Panc1 (cell line): Measurements from ENCODE around the gene FAM227B. TPM values are rescaled to one million over a fixed set of nuclear protein-coding genes. Genes with fewer than 3 reads are reported as not detected.

Experiments
- ATAC-seq: fragments of 200-7000 bp; cut with Tn5 transposase; 2 replicates; pipeline ENCODE4 v1.9.1; 2020; ENCODE audit warnings: mild to moderate bottlenecking, moderate library complexity
- BruUV-seq: library from RNA; stranded (reverse); fragments of 400-500 nt; replicated peaks from 2 replicates; lab custom pipeline; 2021; lab: Mats Ljungman, UMichigan
- CTCF ChIA-PET: fragments of 300-600 bp; sonication (Branson Sonifier 250); formaldehyde crosslinking; loops from one replicate; lab custom pipeline; 2022; ENCODE audit warnings: antibody characterized with exemption; lab: Charles Lee
- POLR2A ChIA-PET: fragments of 300-600 bp; sonication (Branson Sonifier 250); formaldehyde crosslinking; loops from one replicate; lab custom pipeline; 2022; ENCODE audit warnings: antibody characterized with exemption; lab: Charles Lee
- DNase-seq: peaks from one replicate; pipeline ENCODE4 v3.0.0-alpha.2; 2010; ENCODE audit warnings: low read depth, low spot score
- H3K27ac ChIP-seq: 2 replicates; pipeline ENCODE4 v1.5.1; 2011; ENCODE audit warnings: mild to moderate bottlenecking, low read length, inconsistent platforms
- H3K27me3 ChIP-seq: fragments of 200-500 bp; sonication (Bioruptor generic); 2 replicates; pipeline ENCODE4 v1.6.0; 2014; ENCODE audit warnings: low read length, inconsistent platforms; ENCODE audit not compliant: control insufficient read depth, insufficient read depth
- H3K36me3 ChIP-seq: fragments of 200-500 bp; sonication (Bioruptor generic); 2 replicates; pipeline ENCODE4 v1.5.1; 2014; ENCODE audit warnings: inconsistent platforms, mild to moderate bottlenecking, low read length, moderate library complexity; ENCODE audit not compliant: control insufficient read depth, insufficient read depth
- H3K4me1 ChIP-seq: 2 replicates; pipeline ENCODE4 v1.5.1; 2011; ENCODE audit warnings: inconsistent platforms, mild to moderate bottlenecking, low read length, moderate library complexity; ENCODE audit not compliant: control insufficient read depth, insufficient read depth
- H3K4me3 ChIP-seq, 2 experiments: 2 replicates each; pipeline ENCODE4 v1.5.1; 2011 to 2012; ENCODE audit warnings: low read depth in 2 of 2, low read length in 2 of 2, mild to moderate bottlenecking in 2 of 2, inconsistent platforms in 1 of 2, moderate library complexity in 1 of 2
- H3K9me3 ChIP-seq: fragments of 200-500 bp; sonication (Bioruptor generic); 2 replicates; pipeline ENCODE4 v1.5.1; 2014; ENCODE audit warnings: low read depth, mild to moderate bottlenecking, inconsistent platforms, low read length, moderate library complexity; ENCODE audit not compliant: control insufficient read depth, insufficient read depth
- CTCF ChIP-seq: fragments of 450-650 bp; IDR thresholded peaks from 2 replicates; pipeline ENCODE4 v1.5.1; 2017; ENCODE audit warnings: mild to moderate bottlenecking
- POLR2AphosphoS5 ChIP-seq: IDR thresholded peaks from 2 replicates; pipeline ENCODE4 v1.6.1; 2012; ENCODE audit warnings: mild to moderate bottlenecking, low read depth, low read length, moderate library complexity
- REST ChIP-seq, 2 experiments: IDR thresholded peaks; 2 replicates each; pipeline ENCODE4 v1.6.1; 2011 to 2012; ENCODE audit warnings: low read depth in 2 of 2, control low read depth in 1 of 2, low read length in 1 of 2, mild to moderate bottlenecking in 1 of 2, moderate library complexity in 1 of 2; ENCODE audit not compliant: insufficient read depth in 1 of 2
- SIN3A ChIP-seq: IDR thresholded peaks from 2 replicates; pipeline ENCODE4 v1.6.1; 2012; ENCODE audit warnings: low read depth, mild to moderate bottlenecking, low read length, moderate library complexity, borderline replicate concordance; ENCODE audit not compliant: insufficient read depth
- TCF7L2 ChIP-seq: IDR thresholded peaks from 2 replicates; pipeline ENCODE4 v1.6.1; 2011; ENCODE audit warnings: mild to moderate bottlenecking, low read depth, low read length, inconsistent platforms
- in situ Hi-C: cut with HindIII; loops from 2 replicates; pipeline ENCODE4 v1.10.0; 2016; ENCODE audit warnings: low sequenced_read_pairs, low pct_unique_long_range_greater_than_20kb
- intact Hi-C: fragments of 100-400 bp; cut with micrococcal nuclease; formaldehyde crosslinking; loops from one replicate; pipeline ENCODE4 v1.10.0; 2022; ENCODE audit not compliant: unreplicated experiment
- total RNA-seq: library from RNA; stranded (reverse); gene quantifications from one replicate; pipeline ENCODE4 v1.2.1, GENCODE V29; 2021; ENCODE audit not compliant: unreplicated experiment

Gene FAM227B
- total RNA-seq, 1 experiment from 2014 or later = 1.2 TPM

- Histone ChIP-seq H3K9me3 (no peaks in the 10 kb centered on the region), H3K4me1 (no peaks in the 10 kb centered on the region), H3K27ac (no peak overlapping the region), H3K4me3 (no peak overlapping the region), H3K36me3 (no peaks in the 10 kb centered on the region), H3K27me3 (no peaks in the 10 kb centered on the region)
- TF ChIP-seq SIN3A (no peak), REST (IDR thresholded peaks at IDR 0.05; ENCODE audit: insufficient read depth in 1 of 2, low read depth in 2 of 2, low read length in 1 of 2) (no peak), POLR2AphosphoS5 (no peak), CTCF (no peak), TCF7L2 (no peak)
- in situ Hi-C loops = no loop called here
- no TSS peak for BruUV-seq
- POLR2A ChIA-PET = no interaction called here
- CTCF ChIA-PET = no interaction called here
- intact Hi-C loops = no loop called here
- ATAC-seq (no peak), DNase-seq (no peak)
These were observed 338.3 kb downstream of the FAM227B start for GRCh38 chr15:49282366-49282765.

DNA sequence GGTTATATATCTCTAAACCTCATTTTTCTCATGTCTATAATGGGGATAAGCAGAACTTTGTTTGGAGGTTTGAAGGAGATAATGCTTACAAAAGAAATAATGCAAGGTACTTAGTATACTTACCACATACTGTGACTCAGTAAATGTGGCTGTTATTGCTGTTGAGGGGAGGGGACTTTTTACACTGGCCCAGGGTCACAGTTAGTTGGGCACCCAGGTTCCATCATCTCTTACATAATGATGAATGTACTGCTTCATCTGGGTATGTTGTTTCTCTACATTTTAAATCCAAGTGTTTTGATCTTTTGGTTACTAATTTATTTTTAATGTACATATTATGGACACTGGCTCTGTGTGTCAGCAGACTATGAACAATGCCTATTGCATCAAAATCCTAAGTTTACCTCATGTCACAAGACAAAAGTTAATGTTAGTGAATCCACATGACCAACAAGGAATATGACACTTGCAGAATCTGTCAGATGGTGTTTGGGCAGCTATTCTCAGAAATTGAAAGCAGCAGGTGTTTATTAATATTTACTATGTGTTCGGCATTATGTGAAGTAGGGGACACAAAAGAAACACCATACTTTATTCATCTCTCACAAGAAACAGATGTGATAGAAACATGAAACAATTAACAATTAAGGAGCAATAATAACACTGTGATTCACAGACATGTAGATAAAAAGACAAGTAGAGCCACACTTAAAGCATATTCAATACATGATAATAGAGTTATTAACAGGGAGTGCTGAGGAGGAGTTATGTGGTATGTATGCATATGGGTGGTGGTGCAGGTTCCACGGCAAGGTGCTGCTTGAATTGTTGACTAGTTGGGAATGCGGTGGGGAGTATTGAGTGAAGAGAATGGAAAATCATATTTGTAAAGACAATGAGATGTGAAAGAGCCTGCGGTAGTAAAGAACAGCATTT is 340.8 kb downstream of the FAM227B start:
- DNase-seq = no peak
- in situ Hi-C loops (no loop called here), intact Hi-C loops (no loop called here)
- Histone ChIP-seq H3K27me3 (no peaks in the 10 kb centered on the region), H3K36me3 (no peaks in the 10 kb centered on the region), H3K4me3 (no peak overlapping the region), H3K27ac (no peak overlapping the region), H3K9me3 (no peaks in the 10 kb centered on the region), H3K4me1 (no peaks in the 10 kb centered on the region)
- POLR2A ChIA-PET = no interaction called here
- no peak for ATAC-seq
- TF ChIP-seq SIN3A (no peak), TCF7L2 (no peak), REST (IDR thresholded peaks at IDR 0.05; ENCODE audit: insufficient read depth in 1 of 2, low read depth in 2 of 2, low read length in 1 of 2) (no peak), POLR2AphosphoS5 (no peak), CTCF (no peak)
- BruUV-seq = no TSS peak
- CTCF ChIA-PET = no interaction called here
